K562 treated with DMSO at 1 percent for 4 hours (cell line): ENCODE measurements around the gene ZNF385B. TPM values are rescaled to one million over a fixed set of nuclear protein-coding genes. Genes with fewer than 3 reads are reported as not detected.

Source experiments
- total RNA-seq: library from RNA; unstranded; fragments of 300-600 nt; gene quantifications from 2 replicates; pipeline ENCODE4 v1.2.3, GENCODE V29; 2022; ENCODE audit not compliant: insufficient read depth

ZNF385B gene
- not detected in 2 replicates for total RNA-seq

GRCh38 chr2:179861416-179862067 lies at the start of gene ZNF385B:
Gene ZNF385B (minus strand): TSS chr2:179861612.

Other genes starting within 250 kb of the ZNF385B start
- gene CWC22, start 145.7 kb upstream of the ZNF385B start, total RNA-seq, result 19.4 and 23.0 TPM in 2 replicates